GM18907 (cell line): ENCODE results near the gene MAP3K9.
A peak's percentile ranks its signal among the peaks of the same experiment; 100 is the strongest.
"Not testable (repeated sequence)": the region's sequence is repeated elsewhere in the genome, so short reads cannot be mapped to it uniquely, and the experiment has no call there.

Source experiments
- ATAC-seq: cut with Tn5 transposase; IDR thresholded peaks from one replicate; pipeline ENCODE4 v1.9.1; 2021; ENCODE audit warnings: mild to moderate bottlenecking, moderate library complexity; ENCODE audit not compliant: unreplicated experiment

MAP3K9 gene

DNA sequence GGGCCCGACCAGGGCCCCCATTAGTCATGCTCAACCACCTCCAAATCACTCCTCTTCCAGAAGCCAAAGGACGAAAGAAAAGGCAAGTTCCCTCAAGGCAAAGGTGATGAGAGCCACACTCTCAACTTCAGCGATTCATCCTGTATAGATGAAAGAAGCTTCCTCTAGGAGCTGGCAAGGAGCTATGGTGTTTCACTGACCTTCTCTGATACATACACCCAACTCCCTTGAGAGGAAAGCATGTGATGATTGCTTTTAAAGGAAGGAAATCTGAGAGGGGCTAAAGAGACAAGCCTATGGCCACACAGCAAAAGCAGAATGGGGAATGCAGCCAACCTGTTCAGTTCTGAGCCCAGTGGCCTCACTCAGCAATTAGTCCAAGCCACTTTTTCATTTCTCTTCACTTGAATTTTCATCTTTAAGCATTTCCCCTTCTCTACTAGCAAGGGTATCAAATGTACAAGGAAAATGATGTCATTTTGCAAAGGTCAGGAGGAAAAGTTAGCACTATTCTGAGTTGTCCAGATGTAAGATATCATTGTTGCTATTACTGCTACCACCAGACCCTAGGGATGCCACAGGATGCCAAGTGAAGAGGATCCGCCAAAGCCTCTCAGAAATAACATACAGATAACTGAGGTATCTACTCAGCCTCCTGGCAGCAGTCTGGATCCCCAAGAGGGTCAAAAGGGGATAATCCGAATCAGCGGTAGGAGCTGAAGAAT lies 82.5 kb downstream of the MAP3K9 start:
- ATAC-seq, result no peak

GRCh38 chr14:70724944-70725343 lies 84.4 kb downstream of the MAP3K9 start:
- ATAC-seq, result no peak

GRCh38 chr14:70724110-70724509 lies 85.2 kb downstream of the MAP3K9 start:
- no peak for ATAC-seq

- ATAC-seq, result no peak
Measured at GRCh38 chr14:70723276-70723675, 86.0 kb downstream of the MAP3K9 start.

GRCh38 chr14:70722418-70722817 lies 86.9 kb downstream of the MAP3K9 start:
- ATAC-seq, result no peak

DNA sequence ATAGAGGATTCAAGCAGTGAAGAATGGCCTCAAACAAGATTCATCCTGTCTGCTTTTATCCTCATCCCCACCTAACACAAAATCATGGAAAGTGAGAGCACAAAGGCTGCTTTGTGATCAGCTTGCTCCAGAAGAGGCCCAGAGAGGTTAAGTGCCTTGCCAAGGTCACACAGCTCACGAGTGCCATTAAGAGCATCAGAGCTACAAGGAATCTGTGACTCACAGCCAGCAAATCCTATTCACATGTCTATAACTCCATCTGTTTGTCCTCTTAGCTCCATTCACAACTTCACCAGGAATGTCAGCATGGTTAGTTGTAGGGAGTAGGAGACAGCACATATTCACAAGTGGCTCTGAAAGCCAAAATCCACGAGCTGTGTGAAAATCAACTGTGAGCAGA lies 87.8 kb downstream of the MAP3K9 start:
- ATAC-seq, result no peak

DNA sequence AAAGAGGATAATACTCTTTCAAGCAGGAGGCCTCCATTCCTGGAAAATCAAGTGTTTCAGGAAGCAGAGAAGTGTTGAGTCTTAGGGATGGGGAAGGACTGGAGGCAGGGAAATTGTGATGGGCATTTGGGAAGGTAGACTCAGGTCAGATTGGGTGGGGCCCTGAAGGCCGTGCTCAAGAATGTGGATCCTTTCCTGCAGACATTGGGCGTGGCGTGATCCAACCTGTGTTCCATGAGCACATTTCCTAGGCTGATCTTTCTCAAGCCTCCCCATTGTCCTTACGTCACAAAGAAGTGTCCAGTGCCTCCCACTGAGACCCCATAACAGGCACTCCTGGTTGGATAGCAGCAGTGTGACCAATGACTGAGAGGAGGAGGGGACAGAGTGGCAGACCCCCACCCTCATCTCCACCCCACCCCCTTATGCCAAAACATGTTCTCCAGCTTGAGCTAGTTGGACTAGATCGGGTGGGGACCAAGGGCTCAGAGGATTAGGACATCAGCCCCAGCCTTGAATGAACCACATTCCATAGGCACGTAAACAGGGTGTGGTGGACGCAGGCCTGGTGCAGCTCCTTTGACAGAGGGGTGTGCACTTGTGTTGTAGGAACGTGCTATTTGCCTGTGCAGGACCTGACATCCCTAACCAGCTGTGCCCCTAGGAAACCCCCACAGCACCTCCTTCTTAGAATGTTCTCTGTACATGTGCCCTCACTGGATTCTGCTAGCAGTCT lies 90.8 kb downstream of the MAP3K9 start:
- no peak for ATAC-seq

DNA sequence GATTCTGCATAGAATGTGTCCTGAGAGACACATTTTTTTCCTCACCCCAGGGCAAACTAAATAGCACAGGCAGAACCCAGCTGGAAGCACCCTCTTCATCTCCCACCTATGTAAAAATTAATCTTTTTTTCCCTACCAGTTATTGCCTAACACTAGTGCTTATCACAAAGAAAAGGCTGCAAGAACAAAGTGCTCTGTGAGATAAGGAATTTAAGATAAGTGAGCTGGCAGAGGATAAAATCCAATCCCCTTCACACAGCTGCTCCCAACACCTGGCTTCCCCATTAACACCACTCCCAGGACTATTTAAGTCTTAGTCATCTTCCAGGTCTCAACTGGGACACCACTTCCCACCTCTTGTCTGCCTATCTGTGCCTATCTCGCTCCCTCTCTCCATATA lies 92.4 kb downstream of the MAP3K9 start:
- no peak for ATAC-seq

DNA sequence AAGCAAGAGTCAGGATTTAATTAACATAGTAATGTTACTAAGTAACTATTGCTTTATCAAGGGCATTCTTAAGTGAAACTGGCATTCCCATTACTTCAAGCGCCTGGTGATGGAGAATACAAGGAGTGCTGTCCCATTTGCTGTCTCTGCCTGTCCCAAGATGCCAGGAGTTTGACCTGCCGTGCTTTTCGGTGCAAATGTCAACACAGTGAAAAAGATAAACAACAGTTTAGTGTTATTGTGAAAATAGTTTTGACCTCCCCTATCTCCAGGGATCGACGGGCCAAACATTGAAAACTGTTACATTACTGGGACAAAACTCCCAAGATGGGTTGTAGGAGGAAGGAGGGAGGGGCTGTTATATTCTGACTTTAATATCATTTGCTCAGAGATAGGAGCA lies 92.8 kb downstream of the MAP3K9 start:
- ATAC-seq, result no peak

GRCh38 chr14:70714055-70714550 lies 95.2 kb downstream of the MAP3K9 start:
- ATAC-seq, result no peak

GRCh38 chr14:70713511-70713916 lies 95.8 kb downstream of the MAP3K9 start:
- no peak for ATAC-seq

GRCh38 chr14:70713096-70713495 lies 96.2 kb downstream of the MAP3K9 start:
- ATAC-seq, result no peak

GRCh38 chr14:70711451-70711850 lies 97.9 kb downstream of the MAP3K9 start:
- ATAC-seq, result no peak

GRCh38 chr14:70709726-70710382 lies 99.5 kb downstream of the MAP3K9 start:
- no peak for ATAC-seq

DNA sequence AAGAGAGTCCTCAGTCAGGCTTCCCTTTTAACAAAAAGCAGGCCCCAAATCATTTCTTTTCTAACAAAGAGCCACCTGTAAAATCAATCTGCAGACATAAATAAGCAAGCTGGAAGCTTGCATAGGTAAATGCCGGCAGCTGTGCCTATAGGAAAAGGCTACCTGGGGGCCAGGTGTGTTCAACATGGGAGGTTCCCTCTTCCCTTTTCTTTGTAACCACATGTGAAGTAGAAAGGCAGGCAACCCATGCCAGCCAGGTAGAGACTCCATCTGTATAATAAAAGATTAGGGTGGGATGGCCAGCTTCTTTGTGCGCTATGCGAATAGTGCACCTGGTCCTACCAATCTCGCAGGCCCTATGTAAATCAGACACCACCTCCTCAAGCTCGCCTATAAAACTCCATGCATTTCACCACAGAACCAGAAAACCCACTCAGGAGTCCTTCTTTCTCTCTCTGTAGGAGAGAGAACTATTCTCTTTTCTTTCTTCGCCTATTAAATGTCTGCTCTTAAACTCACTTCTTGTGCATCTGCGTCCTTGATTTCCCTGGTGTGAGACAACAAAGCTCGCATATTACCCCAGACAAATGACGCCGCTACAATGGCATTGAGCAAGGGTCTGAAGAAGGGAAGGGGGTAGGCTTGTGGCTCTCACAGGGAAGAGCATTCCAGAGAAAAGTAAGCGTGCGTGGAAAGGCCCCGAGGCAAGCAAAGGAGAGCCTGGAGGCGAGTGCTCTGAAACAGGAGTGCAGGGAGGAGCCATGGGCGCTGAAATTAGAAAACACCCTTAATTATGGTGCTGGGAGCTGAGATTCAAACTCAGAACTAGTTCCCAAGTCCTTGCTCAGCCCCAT lies 100.4 kb downstream of the MAP3K9 start:
- no peak for ATAC-seq

DNA sequence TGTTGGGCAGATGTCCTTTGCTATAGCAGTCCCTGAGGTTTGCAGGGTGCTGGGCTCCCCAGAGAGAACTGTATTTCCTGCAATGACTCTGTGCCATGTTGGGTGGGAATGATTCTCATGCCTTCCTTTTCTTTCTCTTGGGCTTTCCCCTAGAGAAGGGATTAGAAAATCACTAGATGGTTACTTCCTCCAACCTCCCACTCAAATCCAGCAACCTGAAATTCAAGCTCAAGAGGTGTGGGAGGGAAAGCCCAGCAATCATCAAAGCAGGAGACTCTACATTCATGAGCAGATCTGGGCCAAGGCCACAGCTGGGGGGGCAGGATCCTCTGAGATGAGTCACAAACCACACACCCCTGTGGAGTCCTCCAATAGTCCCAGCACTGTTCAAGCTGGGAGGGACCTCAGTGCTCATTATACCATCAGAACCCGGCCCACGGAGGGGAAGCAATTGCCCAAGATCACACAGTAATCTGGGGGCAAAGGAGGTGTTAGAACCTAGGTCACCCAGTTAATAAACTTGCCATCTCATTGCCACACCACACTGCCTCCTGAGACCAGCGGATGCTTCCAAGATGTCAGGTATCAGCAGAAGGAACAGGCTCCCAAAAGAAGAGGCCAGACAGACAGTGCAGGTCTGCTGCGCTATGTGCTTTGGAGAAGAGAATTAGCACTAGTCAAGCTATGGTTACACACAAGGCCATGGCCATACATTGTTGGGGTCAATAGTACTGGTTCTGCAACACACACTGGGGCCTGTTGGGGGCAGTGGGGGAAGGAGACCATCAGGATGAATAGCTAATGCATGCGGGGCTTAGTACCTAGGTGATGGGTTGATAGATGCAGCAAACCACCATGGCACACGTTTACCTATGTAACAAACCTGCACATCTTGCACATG lies 101.9 kb downstream of the MAP3K9 start:
- peak; percentile 89 for ATAC-seq

DNA sequence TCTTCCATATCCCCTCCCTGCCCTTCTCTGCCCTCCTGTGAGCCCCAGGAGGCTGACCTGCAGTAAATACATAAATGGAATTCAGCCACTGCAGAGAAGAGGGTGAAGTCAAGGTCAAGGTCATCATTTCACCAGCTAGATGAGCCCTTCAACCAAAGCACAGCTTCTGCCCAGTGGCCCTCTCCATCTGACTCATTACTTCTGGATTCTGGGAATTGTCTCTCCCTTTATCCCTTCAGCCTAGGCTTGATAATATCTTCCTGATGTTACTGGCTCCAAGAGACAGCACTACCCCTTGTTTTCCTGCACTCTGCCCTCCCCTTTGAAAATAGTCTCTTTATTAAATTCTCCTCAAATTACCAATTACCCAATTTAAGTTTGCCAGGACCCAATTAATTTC lies 103.1 kb downstream of the MAP3K9 start:
- ATAC-seq, result no peak

- no peak for ATAC-seq
Measured at GRCh38 chr14:70704960-70705359, 104.4 kb downstream of the MAP3K9 start.

- ATAC-seq, result not testable (repeated sequence)
Measured at GRCh38 chr14:70703621-70704168, 105.6 kb downstream of the MAP3K9 start.

- no peak for ATAC-seq
Measured at GRCh38 chr14:70702161-70702560, 107.2 kb downstream of the MAP3K9 start.
